HG03159 (cell line): ENCODE data around the gene CNTNAP3B.
"Not testable (repeated sequence)": the region's sequence is repeated elsewhere in the genome, so short reads cannot be mapped to it uniquely, and the experiment has no call there.

Experiments
- ATAC-seq: cut with Tn5 transposase; IDR thresholded peaks from one replicate; pipeline ENCODE4 v1.9.1; 2021; ENCODE audit warnings: mild to moderate bottlenecking, moderate library complexity; ENCODE audit not compliant: unreplicated experiment

Gene CNTNAP3B

GRCh38 chr9:41977965-41978600 lies 151.1 kb downstream of the CNTNAP3B start:
- ATAC-seq, result not testable (repeated sequence)

- not testable (repeated sequence) for ATAC-seq
These were observed 154.3 kb downstream of the CNTNAP3B start for GRCh38 chr9:41974906-41975305.

DNA sequence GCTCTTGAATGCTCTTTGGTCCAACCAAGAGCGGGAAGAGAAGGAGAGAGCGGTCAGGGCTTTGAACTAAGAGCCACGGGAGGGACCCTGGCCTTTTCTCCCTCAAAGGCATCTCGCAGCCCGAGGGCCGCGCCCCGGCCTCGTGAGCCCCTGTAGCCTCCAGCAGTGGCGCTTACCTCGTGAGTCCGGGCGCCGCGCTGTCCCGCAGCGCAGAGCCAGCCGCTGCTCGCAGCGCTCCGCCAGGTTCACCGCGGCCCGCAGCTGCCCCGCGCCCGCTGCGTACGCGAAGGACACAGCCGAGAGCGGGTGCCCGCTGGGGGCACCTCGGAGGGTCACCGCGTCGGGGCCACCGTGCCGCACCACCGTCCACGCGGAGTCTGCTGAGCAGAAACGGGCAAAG lies 176.2 kb downstream of the CNTNAP3B start:
- not testable (repeated sequence) for ATAC-seq

GRCh38 chr9:41941738-41942137 lies 187.5 kb downstream of the CNTNAP3B start:
- ATAC-seq, result not testable (repeated sequence)

DNA sequence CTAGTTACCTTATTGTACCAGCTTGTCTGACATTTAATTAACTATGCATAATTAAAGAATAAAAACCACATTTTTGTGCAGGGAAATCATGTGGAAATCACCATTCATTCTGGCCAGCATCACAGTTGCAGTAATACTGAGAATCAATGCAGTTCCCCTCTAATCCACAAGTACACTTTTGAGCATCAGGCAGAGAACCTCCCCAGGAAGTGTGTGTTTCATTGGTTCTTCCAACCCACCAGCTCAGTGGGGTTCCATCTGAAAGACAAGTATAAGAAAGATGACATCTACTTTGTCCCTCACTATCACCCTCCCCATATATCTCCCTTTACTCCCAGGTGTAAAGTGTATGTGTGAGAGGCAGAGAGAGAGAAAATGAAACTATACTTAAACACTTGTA lies 191.1 kb downstream of the CNTNAP3B start:
- peak; percentile 62 for ATAC-seq

GRCh38 chr9:41935727-41936126 lies 193.5 kb downstream of the CNTNAP3B start:
- ATAC-seq, result not testable (repeated sequence)

GRCh38 chr9:41929172-41929571 lies 200.1 kb downstream of the CNTNAP3B start:
- not testable (repeated sequence) for ATAC-seq

DNA sequence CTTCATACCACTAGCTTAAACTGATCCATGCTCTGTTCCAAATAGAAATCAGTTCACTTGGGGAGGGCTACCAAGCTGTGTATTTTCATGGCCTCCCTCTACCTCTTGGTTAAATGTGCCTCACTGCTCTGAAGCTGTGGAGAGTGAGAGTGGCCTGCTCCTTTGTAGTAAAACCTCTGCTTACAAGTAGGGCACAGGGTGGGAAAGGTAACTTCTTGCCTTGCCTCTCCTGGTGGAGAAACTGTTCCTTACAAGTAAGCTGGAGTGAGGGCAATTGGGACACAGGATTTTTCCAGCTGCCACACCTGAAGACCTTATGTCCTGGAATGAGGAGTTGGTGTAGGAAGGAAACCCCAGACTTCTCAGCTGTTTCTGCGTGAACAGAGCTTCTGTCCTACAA lies 211.9 kb downstream of the CNTNAP3B start:
- ATAC-seq, result not testable (repeated sequence)

DNA sequence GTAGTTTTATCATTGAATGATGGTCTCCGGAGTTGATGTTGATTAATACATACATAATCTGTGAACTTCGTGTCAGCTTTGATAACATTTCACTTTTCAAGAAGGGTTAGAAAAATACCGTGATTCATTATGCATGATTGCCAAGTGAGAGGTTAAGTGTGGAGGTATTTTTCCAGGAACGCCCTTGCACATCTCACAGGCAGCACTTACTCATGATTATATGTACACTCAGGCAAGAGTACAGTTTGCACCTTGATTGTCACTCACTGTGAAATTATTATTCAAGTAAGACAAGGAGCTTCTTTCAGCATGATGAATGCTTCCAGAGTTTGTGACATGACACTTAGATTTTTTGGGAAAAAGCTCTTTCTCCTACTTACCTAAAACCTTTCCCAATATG lies 223.7 kb downstream of the CNTNAP3B start:
- ATAC-seq, result not testable (repeated sequence)

- ATAC-seq, result not testable (repeated sequence)
These were observed 226.5 kb downstream of the CNTNAP3B start for GRCh38 chr9:41902762-41903161.

DNA sequence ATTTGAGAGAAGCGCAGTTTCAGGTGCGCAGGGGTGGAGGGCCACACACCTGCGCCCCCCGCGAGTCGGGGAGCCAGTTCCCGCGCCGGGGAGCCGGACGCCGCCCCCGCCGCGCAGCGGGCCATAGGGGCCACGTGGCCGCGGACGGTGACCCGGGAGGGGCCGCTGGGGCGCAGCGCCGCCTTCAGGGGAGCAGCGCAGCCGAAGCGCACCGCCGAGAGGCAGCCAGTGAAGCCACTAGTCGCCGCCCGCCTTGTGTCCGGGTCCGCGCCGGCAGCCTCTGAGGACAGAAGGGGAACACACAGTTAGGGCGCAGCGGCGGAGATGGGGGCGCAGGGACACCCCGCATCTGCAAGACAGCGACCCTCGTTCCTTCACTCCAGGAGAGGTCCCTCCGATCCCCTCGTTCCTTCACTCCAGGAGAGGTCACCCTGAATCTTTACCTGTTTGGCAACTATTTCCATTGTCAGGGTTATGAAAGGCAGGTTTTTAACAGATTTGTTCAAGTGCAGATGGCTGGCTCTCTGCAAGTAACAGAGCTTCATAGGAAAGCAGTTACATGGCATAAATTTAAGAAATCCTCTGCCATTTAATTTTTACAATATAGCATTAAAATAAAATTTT lies 230.4 kb downstream of the CNTNAP3B start:
- ATAC-seq, result not testable (repeated sequence)

DNA sequence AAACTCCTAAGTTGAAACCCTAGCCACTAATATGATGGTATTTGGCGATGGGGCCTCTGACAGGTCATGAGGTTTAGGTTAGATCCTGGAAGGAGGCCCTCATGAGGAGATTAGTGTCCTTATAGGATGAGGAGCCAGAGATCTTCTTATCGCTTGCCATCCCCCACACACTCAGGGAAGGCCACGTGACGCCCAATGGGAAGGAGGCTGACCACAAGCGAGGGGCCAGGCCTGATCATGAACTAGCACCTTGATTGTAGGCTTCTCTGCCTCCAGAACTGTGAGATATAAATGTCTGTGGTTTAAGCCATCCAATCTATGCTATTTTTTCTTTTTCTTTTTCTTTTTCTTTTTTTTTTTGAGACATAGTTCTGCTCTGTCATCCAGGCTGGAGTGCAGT lies 254.7 kb downstream of the CNTNAP3B start:
- not testable (repeated sequence) for ATAC-seq

- ATAC-seq, result not testable (repeated sequence)
These were observed 273.8 kb downstream of the CNTNAP3B start for GRCh38 chr9:41855422-41855821.

GRCh38 chr9:41851848-41852740 lies 277.1 kb downstream of the CNTNAP3B start:
- ATAC-seq, result not testable (repeated sequence)

- not testable (repeated sequence) for ATAC-seq
These were observed 281.4 kb downstream of the CNTNAP3B start for GRCh38 chr9:41847829-41848228.
